ENCODE results near the gene TLE3. TPM values are rescaled to one million over a fixed set of nuclear protein-coding genes. Genes with fewer than 3 reads are reported as not detected.

TLE3 gene
- total RNA-seq, 1 experiment from 2014 or later, result 98.2 TPM

- Histone ChIP-seq H4K8ac (replicated peaks; ENCODE audit: insufficient read length, low read depth, low read length) (no peak overlapping the region), H2BK120ac (ENCODE audit: low read depth, low read length, poor library complexity, severe bottlenecking) (no peak overlapping the region), H3K79me1 (ENCODE audit: insufficient read depth, low read depth, low read length, poor library complexity, severe bottlenecking) (no peaks in the 10 kb centered on the region), H3K9me3 (ENCODE audit: control insufficient read depth, low read depth, low read length) (no peaks in the 10 kb centered on the region), H2BK12ac (ENCODE audit: insufficient read length, low read depth, low read length) (no peak overlapping the region), H2AFZ (ENCODE audit: low read length) (no peak overlapping the region), H3K14ac (ENCODE audit: insufficient read depth, low read length) (no peak overlapping the region; the same call in 1 of the 2 replicates), H3K18ac (ENCODE audit: insufficient read length, low read depth, low read length) (no peak overlapping the region), H2BK20ac (ENCODE audit: low read depth, low read length, poor library complexity, severe bottlenecking) (no peak overlapping the region), H4K91ac (ENCODE audit: insufficient read length, low read depth, low read length) (no peak overlapping the region), H3K23ac (ENCODE audit: insufficient read length, low read depth, low read length) (no peak overlapping the region), H3K23me2 (ENCODE audit: insufficient read length, low read depth, low read length, poor library complexity, severe bottlenecking) (no peaks in the 10 kb centered on the region), H3K27me3 (ENCODE audit: insufficient read depth, low read length) (no peaks in the 10 kb centered on the region), H3K4ac (ENCODE audit: low read depth, low read length) (no peak overlapping the region), H3K9ac (ENCODE audit: extremely low read depth, insufficient read length, low read length) (no peak overlapping the region), H3K56ac (ENCODE audit: insufficient read length, low read depth, low read length) (no peak overlapping the region), H3K27ac (ENCODE audit: insufficient read length, low read depth, low read length) (no peak overlapping the region), H3T11ph (ENCODE audit: low read length) (no peak overlapping the region), H3K4me1 (ENCODE audit: insufficient read depth, low read length) (no peaks in the 10 kb centered on the region), H4K20me1 (ENCODE audit: control insufficient read depth, insufficient read depth, insufficient read length) (no peaks in the 10 kb centered on the region), H2BK15ac (ENCODE audit: low read depth, low read length) (no peak overlapping the region), H3K4me2 (ENCODE audit: insufficient read depth, insufficient read length, low read length) (no peak overlapping the region), H2BK5ac (ENCODE audit: insufficient read length, low read length) (no peak overlapping the region), H3K79me2 (ENCODE audit: insufficient read depth, low read length) (no peaks in the 10 kb centered on the region), H2AK5ac (ENCODE audit: insufficient read length, low read length) (no peak overlapping the region), H4K5ac (ENCODE audit: insufficient read length, low read depth, low read length) (no peak overlapping the region)
- H3K4me1 Mint-ChIP-seq, result no peaks in the 10 kb centered on the region
- no peak overlapping the region for H3K27ac Mint-ChIP-seq
- no CpG with 5 or more reads among the region's 18 CpGs for WGBS (ENCODE audit: extremely low coverage, insufficient read length, low lambda C conversion rate)
- H3K9me3 Mint-ChIP-seq, result no peaks in the 10 kb centered on the region
- H3K27me3 Mint-ChIP-seq (ENCODE audit: low read depth), result peaks cover 2% of the 10 kb centered on the region; the same call in 1 of the 2 replicates
- no peak for DNase-seq
- TF ChIP-seq CTCF (conservative IDR thresholded peaks at IDR 0.05), result no peak
- no peak overlapping the region; a peak in 1 of 5 replicates for H3K4me3 Mint-ChIP-seq
- peaks cover 49 to 93% (median 93%) of the 10 kb centered on the region in 3 experiments for H3K36me3 Mint-ChIP-seq (ENCODE audit: insufficient read depth in 1 of 3, low read depth in 3 of 3)
These were observed 42.8 kb downstream of the TLE3 start for GRCh38 chr15:70054884-70055387.

Measured in H9 (cell line).